Skeletal muscle cell (primary cell): ENCODE results near the gene OSBPL5.

Experiments used
- DNase-seq: peaks from one replicate; pipeline ENCODE4 v3.0.0-alpha.2; 2010; ENCODE audit warnings: low read depth
- H3K4me3 ChIP-seq: 2 replicates; pipeline ENCODE4 v1.5.1; 2011; ENCODE audit warnings: low read depth, mild to moderate bottlenecking, control low read depth, low read length, moderate library complexity

The OSBPL5 gene

DNA sequence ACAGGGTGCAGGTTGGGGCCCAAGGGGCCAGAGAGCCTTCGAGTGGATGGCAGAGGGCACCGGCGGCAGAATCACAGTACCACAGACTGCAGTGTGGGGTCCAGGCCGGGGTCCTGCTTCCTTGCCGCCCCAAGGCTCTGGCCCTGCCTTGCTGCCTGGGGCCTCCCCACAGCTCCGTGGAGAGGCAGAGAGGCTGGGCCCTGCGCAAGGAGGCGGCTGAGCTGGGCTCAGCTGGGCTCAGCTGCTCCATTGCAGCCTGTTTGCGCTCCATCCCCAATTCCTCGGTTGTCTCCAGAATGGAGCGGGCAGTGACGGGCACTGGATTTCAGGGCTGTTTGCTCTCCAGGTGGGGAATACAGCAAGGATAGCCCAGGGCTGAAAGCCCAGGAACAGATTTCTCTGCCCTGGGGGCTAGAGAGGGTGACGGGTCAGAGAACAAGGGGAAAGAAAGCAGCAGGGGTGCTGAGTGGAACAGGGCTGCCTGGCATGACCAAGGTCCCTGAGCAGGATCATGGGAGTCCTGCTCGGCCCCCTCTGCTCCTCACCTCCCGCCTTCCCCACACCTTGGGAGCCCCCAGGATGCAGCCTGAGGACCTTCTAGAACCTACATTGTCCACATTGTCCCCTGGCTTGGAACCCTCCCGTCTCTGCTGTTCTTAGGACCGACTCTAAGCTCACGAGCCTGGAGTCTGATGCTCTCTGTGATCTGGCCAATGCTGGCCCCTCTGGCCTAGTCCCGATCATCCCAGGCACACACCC lies 34.6 kb upstream of the OSBPL5 start:
- no peak overlapping the region for H3K4me3 ChIP-seq
- no peak for DNase-seq

GRCh38 chr11:3198815-3199214 lies 33.7 kb upstream of the OSBPL5 start:
- no peak overlapping the region for H3K4me3 ChIP-seq
- no peak for DNase-seq

- H3K4me3 ChIP-seq = no peak overlapping the region
- DNase-seq = no peak
These were observed 32.9 kb upstream of the OSBPL5 start for GRCh38 chr11:3197878-3198528.

GRCh38 chr11:3197044-3197695 lies 32.1 kb upstream of the OSBPL5 start:
- no peak overlapping the region for H3K4me3 ChIP-seq
- DNase-seq = no peak

DNA sequence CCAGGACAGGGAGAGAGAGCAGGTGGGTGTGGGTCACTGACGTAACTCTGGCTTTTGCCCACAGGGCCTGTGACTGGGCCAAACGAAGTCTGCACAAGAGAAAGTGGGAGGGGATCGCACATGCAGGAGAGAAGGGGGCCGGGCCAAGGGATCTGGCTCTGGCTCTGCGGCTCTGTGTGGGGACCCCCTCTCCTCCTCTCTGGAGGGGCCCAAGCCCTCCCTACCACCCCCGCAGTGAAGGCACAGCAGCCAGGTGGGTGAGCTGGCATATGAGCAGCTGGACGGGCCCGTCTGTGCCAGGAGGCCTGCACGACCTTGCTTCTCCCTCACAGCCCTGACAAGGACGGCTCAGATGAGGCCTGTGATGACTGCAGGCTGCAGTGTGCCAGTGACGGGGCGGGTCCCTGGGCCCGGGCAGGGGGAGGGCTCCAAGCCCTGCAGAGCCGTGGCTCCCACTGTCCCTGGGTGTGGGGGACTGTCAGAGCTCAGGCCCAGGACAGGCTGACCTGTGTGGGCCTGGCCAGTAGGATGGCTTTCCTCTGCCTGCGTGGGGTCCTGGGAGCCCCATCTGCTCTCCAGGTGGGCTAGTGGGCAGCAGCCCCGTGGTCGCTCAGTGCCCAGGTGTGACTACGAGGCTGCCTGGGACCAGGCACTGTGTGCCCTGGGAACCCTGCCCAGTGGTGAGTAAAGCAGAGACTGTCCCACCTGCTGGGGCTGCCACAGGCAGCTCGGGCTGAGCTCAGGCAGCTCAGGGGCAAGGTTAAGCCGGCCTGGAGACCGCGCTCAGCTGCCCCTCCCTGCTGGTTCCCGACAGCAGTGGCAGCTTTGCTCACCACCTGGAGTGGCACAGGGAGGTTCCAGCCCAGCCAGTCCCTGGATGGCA lies 31.3 kb upstream of the OSBPL5 start:
- H3K4me3 ChIP-seq = no peak overlapping the region
- DNase-seq = no peak

GRCh38 chr11:3195251-3196160 lies 30.4 kb upstream of the OSBPL5 start:
- DNase-seq = no peak
- H3K4me3 ChIP-seq = no peak overlapping the region

- no peak overlapping the region for H3K4me3 ChIP-seq
- DNase-seq = no peak
These were observed 29.1 kb upstream of the OSBPL5 start for GRCh38 chr11:3194016-3194816.

GRCh38 chr11:3193373-3194015 lies 28.4 kb upstream of the OSBPL5 start:
- no peak overlapping the region for H3K4me3 ChIP-seq
- DNase-seq = no peak

DNA sequence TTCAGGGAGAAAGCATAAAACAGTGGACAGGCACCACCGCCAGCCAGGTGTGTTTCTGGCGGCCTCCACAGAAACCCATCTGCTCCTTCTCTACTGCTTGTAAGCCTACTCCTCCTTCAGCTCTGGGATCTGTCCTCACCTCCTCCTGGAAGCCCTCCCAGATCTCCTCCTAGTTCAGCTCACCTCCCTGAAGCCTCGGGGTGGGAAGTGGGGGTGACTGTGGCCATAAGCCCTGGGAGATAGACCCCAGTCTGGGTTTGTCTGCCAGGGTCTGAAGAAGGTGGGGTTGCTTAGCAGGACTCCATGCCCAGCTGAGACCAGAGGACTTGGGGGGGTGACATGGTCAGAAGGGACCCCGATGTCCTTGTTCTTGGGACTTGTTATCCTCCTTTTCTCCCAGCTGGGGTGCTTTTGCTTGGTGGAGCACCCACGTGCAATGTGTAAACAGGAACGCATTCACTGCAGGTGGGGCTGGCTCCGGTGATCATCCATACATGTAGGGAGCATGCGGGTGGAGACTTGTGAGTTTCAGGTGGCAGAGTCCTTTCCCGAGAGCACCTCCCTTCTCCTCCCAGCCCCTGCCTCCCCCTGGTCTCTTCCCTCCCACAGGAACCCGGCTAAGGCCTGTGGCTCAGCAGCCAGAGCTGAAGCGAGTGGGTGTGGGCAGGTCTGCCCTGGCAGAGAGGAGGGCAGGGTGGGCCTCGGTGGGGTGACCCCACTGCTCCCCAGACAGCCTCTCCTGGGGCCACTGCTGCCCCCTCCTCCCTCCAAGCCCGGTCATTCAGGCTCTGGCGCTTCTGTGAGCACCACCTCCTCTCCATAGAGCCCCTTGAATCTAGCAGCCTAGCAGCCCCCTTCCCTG lies 27.6 kb upstream of the OSBPL5 start:
- no peak for DNase-seq
- no peak overlapping the region for H3K4me3 ChIP-seq

DNA sequence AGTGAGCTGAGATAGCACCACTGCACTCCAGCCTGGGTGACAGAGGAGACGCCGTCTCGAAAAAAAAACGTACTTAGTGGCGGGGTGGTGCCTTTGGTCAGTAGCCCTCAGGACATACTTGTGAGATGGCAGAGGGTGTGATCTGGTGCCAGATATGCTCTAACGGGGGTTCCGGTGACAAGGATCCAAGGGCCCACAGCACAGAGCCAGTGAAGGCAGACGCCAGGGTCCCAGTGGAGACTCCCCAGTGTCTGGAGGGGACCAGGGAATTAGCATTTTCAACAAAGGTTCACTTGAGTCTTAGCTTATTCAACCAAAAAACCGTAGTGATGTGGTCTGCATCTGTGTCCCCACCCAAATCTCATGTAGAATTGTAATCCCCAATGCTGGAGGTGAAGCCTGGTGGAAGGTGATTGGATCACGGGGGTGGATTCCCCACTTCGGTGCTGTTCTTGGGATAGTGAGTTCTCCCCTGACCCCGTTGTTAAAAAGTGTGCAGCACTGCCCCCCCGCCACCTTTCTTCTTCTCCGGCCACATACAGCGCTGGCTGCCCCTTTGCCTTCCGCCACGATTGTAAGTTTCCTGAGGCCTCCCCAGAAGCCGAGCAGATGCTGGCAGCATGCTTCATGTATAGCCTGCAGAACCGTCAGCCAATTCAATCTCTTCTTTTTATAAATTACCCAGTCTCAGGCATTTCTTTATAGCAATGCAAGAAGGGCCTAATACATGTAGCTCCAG lies 26.6 kb upstream of the OSBPL5 start:
- no peak overlapping the region for H3K4me3 ChIP-seq
- DNase-seq = no peak

DNA sequence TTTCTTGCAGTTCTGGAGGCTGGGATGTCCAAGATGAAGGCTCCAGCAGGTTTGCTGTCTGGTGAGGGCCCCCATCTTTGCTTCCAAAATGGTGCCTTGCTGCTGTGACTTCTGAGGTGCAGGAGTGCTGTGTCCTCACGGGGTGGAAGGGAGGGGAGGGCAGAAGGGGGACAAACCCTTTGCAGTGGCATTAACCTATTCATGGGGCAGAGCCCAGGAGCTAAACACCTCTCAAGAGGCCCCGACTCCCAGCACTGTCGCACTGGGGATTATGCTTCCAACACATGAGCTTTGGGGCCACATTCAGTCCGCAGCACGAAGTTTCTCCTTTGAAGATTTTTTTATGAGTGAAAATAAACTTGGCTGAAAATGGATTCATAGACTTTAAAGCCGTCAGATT lies 25.5 kb upstream of the OSBPL5 start:
- H3K4me3 ChIP-seq = no peak overlapping the region
- no peak for DNase-seq

DNA sequence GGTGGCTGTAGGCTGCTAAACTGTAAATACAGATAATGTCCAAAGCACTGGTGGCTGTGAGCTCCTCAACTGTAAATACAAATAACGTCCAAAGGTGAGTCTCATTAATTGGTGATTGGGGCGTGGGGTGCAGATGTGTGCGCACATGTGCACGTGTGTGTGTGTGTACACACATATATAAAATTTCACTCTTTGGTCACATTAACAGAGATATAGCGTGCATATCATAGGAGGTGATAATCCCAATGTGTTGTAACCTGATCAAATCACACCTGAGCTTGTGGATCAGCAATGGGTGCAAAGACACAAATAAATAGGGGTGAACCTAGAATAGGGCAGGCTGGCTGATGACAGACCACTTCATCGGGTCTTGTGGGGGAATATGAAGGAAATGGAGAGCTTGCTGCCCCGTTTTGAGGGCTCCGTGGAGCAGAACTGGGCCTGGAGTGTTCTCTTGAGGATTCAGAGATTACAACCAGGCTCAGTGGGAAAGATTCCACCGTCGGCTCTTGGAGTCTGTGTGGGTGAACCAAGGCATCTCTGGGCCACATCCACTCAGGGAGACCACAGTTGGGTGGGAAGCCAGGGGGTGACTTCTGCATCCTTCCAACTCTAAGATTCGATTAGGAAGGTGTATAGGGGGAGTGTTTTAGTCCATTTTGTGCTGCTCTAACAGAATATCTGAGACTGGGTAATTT lies 24.9 kb upstream of the OSBPL5 start:
- H3K4me3 ChIP-seq = no peak overlapping the region
- no peak for DNase-seq

DNA sequence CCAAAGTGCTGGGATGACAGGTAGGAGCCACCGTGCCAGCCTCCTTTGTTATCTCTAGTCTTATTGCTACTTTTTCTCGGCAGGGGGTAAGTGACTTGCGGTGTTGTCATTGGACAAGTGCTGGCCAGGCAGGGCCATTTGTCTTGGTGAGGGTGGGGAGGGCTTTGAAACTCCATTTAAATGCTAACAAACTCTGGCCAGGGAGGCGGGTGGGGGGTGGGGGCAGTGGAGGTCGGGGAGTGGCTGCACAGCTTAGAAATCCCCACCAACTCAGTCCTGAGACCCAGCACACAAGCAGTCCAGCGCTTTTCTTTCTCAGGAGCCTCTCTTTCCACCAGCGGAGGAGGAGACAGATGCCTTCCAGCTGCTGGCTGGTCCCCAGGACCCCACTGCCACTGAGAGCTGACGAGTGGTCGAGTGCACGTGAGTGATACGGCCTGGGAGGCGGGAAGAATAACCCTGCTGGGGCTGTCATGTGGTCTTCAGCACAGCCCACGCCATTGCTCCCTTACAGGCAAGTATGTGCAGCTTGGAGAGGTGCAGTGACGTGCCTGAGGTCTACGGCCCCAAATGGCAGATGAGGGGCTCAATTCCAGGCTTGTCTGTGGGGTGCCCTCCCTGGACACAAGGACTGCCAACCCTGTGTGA lies 24.2 kb upstream of the OSBPL5 start:
- DNase-seq = no peak
- no peak overlapping the region for H3K4me3 ChIP-seq

DNA sequence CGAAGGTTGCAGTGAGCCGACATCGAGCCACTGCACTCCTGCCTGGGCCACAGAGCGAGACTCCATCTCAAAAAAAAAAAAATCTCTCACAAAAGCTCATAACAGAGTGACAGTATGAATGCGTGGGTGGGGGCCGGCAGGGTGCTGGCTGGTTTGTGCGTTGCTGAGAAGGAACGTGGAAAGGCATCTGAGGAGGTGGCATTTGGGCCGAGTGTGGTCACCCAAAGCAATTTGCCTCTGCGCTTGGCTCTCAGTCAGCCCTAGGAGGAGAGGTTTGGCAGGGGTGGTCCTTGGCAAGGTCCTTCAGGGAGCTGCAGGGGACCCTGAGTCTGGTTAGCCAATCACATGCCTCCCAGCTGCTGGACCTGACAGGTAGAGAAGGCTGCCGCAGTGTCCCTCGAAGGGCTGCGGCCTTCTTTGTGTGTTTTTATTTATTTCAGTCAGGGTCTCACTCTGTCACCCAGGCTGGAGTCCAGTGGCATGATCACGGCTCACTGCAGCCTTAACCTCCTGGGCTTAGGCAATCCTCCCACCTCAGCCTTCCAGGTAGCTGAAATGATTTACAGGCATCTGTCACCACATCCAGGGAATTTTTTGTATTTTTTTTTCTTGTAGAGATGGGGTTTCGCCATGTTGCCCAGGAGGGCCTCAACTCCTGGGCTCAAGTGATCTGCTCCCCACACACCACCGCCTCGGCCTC lies 23.5 kb upstream of the OSBPL5 start:
- DNase-seq = no peak
- no peak overlapping the region for H3K4me3 ChIP-seq
